GM10847 (cell line): ENCODE data around the gene SPACA1.

Source experiments
- POLR2A ChIP-seq: IDR thresholded peaks from 2 replicates; pipeline ENCODE4 v1.6.1; 2011; ENCODE audit not compliant: insufficient read length; ENCODE audit errors: extremely low read depth

SPACA1 gene, protein sequence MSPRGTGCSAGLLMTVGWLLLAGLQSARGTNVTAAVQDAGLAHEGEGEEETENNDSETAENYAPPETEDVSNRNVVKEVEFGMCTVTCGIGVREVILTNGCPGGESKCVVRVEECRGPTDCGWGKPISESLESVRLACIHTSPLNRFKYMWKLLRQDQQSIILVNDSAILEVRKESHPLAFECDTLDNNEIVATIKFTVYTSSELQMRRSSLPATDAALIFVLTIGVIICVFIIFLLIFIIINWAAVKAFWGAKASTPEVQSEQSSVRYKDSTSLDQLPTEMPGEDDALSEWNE

GRCh38 chr6:88047510-88048150 is at the start of gene SPACA1:
Gene SPACA1, plus strand, starts transcription at chr6:88047841. Its CDS starts 65 bp downstream, at chr6:88047906.
- TF ChIP-seq POLR2A = no peak

GRCh38 chr6:88000713-88001112 is 46.9 kb upstream of the SPACA1 start:
- no peak for TF ChIP-seq POLR2A

- TF ChIP-seq POLR2A = no peak
Measured at GRCh38 chr6:88004707-88005106, 42.9 kb upstream of the SPACA1 start.

DNA sequence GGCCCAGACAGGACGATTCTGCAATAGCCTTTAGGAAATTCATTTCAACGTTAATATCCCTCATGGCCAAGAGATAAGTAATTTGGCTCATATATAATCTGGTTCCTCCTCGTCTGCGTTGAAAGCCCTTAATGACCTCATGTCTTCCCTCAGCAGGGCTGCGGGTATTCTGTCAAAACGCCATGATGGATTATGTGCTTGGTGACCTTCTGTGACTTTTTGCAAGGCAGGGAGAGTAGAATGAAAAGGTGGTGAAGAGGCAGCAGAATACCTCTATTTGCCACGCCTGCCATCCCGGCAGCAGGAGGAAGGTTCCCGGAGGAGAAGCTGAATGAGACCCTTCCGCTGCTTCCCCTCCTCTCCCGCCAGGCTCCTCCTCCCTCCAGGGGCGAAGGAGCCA is 41.1 kb upstream of the SPACA1 start:
- no peak for TF ChIP-seq POLR2A

GRCh38 chr6:88008411-88008810 is 39.2 kb upstream of the SPACA1 start:
- TF ChIP-seq POLR2A = no peak

GRCh38 chr6:88008831-88009231 is 38.8 kb upstream of the SPACA1 start:
- TF ChIP-seq POLR2A = no peak

DNA sequence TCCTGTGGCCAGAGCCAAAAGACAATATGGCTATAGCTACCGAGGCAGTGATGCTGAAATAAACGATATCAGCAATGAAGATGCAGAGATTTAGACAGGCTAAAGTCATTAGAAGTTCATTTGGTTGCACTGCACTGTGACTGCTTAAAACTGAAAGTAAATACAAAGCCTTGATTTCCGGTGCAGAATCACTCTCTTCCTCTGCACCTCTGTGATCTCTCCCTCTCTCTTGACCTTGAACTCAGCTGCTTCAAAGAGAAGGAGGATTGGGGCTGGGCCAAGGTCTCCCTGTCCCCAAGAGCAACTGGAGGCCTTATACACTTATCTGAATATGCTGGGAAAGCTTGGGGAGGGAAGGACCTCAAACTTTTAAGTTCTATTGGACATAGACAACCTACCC is 34.6 kb upstream of the SPACA1 start:
- TF ChIP-seq POLR2A = no peak

GRCh38 chr6:88013554-88013953 is 34.1 kb upstream of the SPACA1 start:
- TF ChIP-seq POLR2A = no peak

GRCh38 chr6:88020439-88020838 is 27.2 kb upstream of the SPACA1 start:
- no peak for TF ChIP-seq POLR2A

GRCh38 chr6:88024696-88025095 is 22.9 kb upstream of the SPACA1 start:
- no peak for TF ChIP-seq POLR2A

GRCh38 chr6:88031550-88031949 is 16.1 kb upstream of the SPACA1 start:
- no peak for TF ChIP-seq POLR2A

DNA sequence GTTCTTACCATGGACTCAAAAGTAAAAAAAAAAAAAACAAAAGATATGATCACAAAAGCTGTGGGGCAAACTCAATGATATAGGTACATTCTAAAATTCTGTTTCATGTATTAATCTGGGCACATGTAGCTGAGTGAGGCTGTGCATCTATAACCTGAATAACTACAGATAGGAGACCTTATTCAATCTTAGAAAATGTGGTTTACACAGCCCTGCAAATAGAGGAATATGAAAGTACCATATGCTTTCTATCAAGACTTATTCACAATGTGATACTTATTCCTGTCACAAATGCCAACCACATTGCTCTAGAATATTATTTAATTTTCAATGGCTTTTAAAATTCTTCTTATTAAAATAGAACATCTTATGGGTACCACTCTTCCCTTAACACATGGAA is 3.1 kb upstream of the SPACA1 start:
- TF ChIP-seq POLR2A = no peak

- no peak for TF ChIP-seq POLR2A
Measured at GRCh38 chr6:88045521-88046136, 2.0 kb upstream of the SPACA1 start.

- TF ChIP-seq POLR2A = no peak
Measured at GRCh38 chr6:88048578-88048977, 937 bp downstream of the SPACA1 start.

DNA sequence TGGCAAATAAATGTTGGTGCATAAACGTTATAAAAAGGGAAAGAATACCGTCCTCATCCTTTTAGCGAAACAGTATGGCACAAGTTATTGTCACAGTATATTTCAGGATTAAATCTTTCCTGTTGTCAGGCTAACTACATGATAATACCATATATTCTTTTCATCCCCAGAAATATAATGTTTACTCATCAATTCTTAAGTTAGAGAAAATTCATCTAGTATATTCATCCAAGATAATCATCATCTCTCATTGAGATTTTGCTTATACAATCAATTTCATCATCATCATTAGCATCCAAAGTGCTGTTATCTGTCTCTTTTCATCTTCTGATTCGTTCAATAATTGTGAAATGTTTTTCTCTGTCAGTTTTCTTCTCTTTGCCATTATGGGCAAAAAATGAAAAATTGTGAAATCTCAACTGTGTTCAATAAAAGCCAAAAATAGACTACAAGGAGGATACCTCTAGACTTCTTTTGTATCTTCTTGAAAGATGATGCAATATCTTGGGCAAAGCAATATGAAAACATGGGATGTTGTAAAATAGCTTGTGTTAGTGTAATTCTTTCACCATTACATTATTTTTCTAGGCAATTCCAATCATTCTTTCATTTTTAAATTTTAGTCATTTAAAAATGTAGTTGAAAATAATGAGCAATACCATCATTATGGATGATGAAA is 2.6 kb downstream of the SPACA1 start:
- TF ChIP-seq POLR2A = no peak

GRCh38 chr6:88059191-88059590 is 11.6 kb downstream of the SPACA1 start:
- TF ChIP-seq POLR2A = no peak
